Neural progenitor cell (in vitro differentiated cells): ENCODE results near the gene MORN5. TPM values are rescaled to one million over a fixed set of nuclear protein-coding genes. Genes with fewer than 3 reads are reported as not detected.

Experiments used
- DNase-seq: peaks from one replicate; pipeline ENCODE4 v3.0.0-alpha.2; 2016; ENCODE audit warnings: low spot score
- H2AFZ ChIP-seq: fragments of 200-600 bp; sonication (generic); replicated peaks from 2 replicates; pipeline ENCODE4 v1.6.1; 2016; ENCODE audit warnings: antibody characterized with exemption
- H3F3A ChIP-seq: fragments of 200-600 bp; sonication (generic); 2 replicates; pipeline ENCODE4 v1.6.1; 2016; ENCODE audit warnings: antibody characterized with exemption, low read depth
- H3K27ac ChIP-seq: fragments of 200-600 bp; sonication (generic); 2 replicates; pipeline ENCODE4 v1.5.1; 2016; ENCODE audit warnings: mild to moderate bottlenecking
- H3K27me3 ChIP-seq: fragments of 200-600 bp; sonication (generic); 2 replicates; pipeline ENCODE4 v1.6.1; 2016; ENCODE audit warnings: mild to moderate bottlenecking, moderate library complexity
- H3K36me3 ChIP-seq: fragments of 200-600 bp; sonication (generic); 2 replicates; pipeline ENCODE4 v1.5.1; 2016
- H3K4me1 ChIP-seq: fragments of 200-600 bp; sonication (generic); 2 replicates; pipeline ENCODE4 v1.6.1; 2016; ENCODE audit warnings: mixed run types
- H3K4me2 ChIP-seq: fragments of 200-600 bp; sonication (generic); 2 replicates; pipeline ENCODE4 v1.6.1; 2016
- H3K4me3 ChIP-seq: fragments of 200-600 bp; sonication (generic); 2 replicates; pipeline ENCODE4 v1.5.1; 2016
- H3K79me2 ChIP-seq: fragments of 200-600 bp; sonication (generic); 2 replicates; pipeline ENCODE4 v1.6.1; 2016; ENCODE audit warnings: low read depth
- H3K9ac ChIP-seq: fragments of 200-600 bp; sonication (generic); 2 replicates; pipeline ENCODE4 v1.6.1; 2016
- H3K9me3 ChIP-seq: fragments of 200-600 bp; sonication (generic); 2 replicates; pipeline ENCODE4 v1.5.1; 2016; ENCODE audit warnings: low read depth
- H4K20me1 ChIP-seq: fragments of 200-600 bp; sonication (generic); 2 replicates; pipeline ENCODE4 v1.6.1; 2016; ENCODE audit warnings: low read depth
- H3K27ac Mint-ChIP-seq: 3 replicates; pipeline ENCODE4 v1.8.0; 2021; ENCODE audit warnings: mixed read lengths
- H3K27me3 Mint-ChIP-seq: 2 replicates; pipeline ENCODE4 v1.8.0; 2022; ENCODE audit warnings: low read depth, mild to moderate bottlenecking, inconsistent platforms, moderate library complexity, mixed read lengths; ENCODE audit not compliant: insufficient read depth
- H3K36me3 Mint-ChIP-seq: 3 replicates; pipeline ENCODE4 v1.8.0; 2021; ENCODE audit warnings: mixed read lengths
- H3K4me1 Mint-ChIP-seq: 3 replicates; pipeline ENCODE4 v1.8.0; 2021; ENCODE audit warnings: mixed read lengths
- H3K4me3 Mint-ChIP-seq: 3 replicates; pipeline ENCODE4 v1.8.0; 2021; ENCODE audit warnings: mild to moderate bottlenecking, moderate library complexity, mixed read lengths
- H3K9me3 Mint-ChIP-seq: 3 replicates; pipeline ENCODE4 v1.8.0; 2020; ENCODE audit warnings: mixed read lengths
- CTCF ChIP-seq: fragments of 200-600 bp; sonication (generic); IDR thresholded peaks from 2 replicates; pipeline ENCODE4 v1.5.1; 2017; ENCODE audit warnings: antibody characterized with exemption, mild to moderate bottlenecking
- EZH2 ChIP-seq: fragments of 200-600 bp; sonication (generic); IDR thresholded peaks from 2 replicates; pipeline ENCODE4 v1.6.1; 2017; ENCODE audit warnings: antibody characterized with exemption, mild to moderate bottlenecking, moderate library complexity
- EZH2phosphoT487 ChIP-seq: fragments of 200-600 bp; sonication (generic); IDR thresholded peaks from 2 replicates; pipeline ENCODE4 v1.6.1; 2017; ENCODE audit warnings: antibody characterized with exemption
- total RNA-seq: library from RNA; depleted of rRNA; stranded (reverse); fragments of >200 nt; gene quantifications from 2 replicates; pipeline ENCODE4 v1.2.3, GENCODE V29; 2015; ENCODE audit warnings: low replicate concordance

The MORN5 gene
- total RNA-seq, 1 donor from 2014 or later, result 3.7 TPM

- Histone ChIP-seq H3K9me3 (no peaks in the 10 kb centered on the region), H3K27me3 (no peaks in the 10 kb centered on the region), H3F3A (no peaks in the 10 kb centered on the region), H3K79me2 (no peaks in the 10 kb centered on the region), H3K9ac (no peak overlapping the region), H3K27ac (no peak overlapping the region), H2AFZ (no peak overlapping the region), H3K36me3 (no peaks in the 10 kb centered on the region), H3K4me2 (no peak overlapping the region), H4K20me1 (no peaks in the 10 kb centered on the region), H3K4me1 (peaks cover 9% of the 10 kb centered on the region), H3K4me3 (no peak overlapping the region)
- H3K9me3 Mint-ChIP-seq, result no peaks in the 10 kb centered on the region
- H3K27ac Mint-ChIP-seq, result peak overlapping the region; percentile 87
- no peak overlapping the region for H3K4me3 Mint-ChIP-seq
- H3K4me1 Mint-ChIP-seq, result peaks cover 5% of the 10 kb centered on the region
- H3K36me3 Mint-ChIP-seq, result no peaks in the 10 kb centered on the region
- no peak for DNase-seq
- TF ChIP-seq EZH2 (no peak), CTCF (no peak), EZH2phosphoT487 (no peak)
- H3K27me3 Mint-ChIP-seq, result peaks cover 5% of the 10 kb centered on the region
Observed at GRCh38 chr9:122192914-122193525, 33.3 kb downstream of the MORN5 start.

- H2AFZ ChIP-seq, result no peak overlapping the region
- H3K4me3 ChIP-seq, result no peak overlapping the region
- H3K27ac ChIP-seq, result no peak overlapping the region
- H3K4me1 Mint-ChIP-seq, result peaks cover 5% of the 10 kb centered on the region
- no peaks in the 10 kb centered on the region for H3K9me3 Mint-ChIP-seq
- no peak overlapping the region for H3K27ac Mint-ChIP-seq
- no peaks in the 10 kb centered on the region for H3K9me3 ChIP-seq
- H3K27me3 ChIP-seq, result no peaks in the 10 kb centered on the region
- H3K4me3 Mint-ChIP-seq, result no peak overlapping the region
- TF ChIP-seq EZH2 (no peak), CTCF (no peak), EZH2phosphoT487 (no peak)
- H3K9ac ChIP-seq, result no peak overlapping the region
- no peaks in the 10 kb centered on the region for H3K36me3 Mint-ChIP-seq
- H3F3A ChIP-seq, result no peaks in the 10 kb centered on the region
- peaks cover 7% of the 10 kb centered on the region for H3K27me3 Mint-ChIP-seq
- no peaks in the 10 kb centered on the region for H3K79me2 ChIP-seq
- no peak overlapping the region for H3K4me2 ChIP-seq
- H3K4me1 ChIP-seq, result peaks cover 12% of the 10 kb centered on the region
- H3K36me3 ChIP-seq, result no peaks in the 10 kb centered on the region
- DNase-seq, result no peak
- H4K20me1 ChIP-seq, result no peaks in the 10 kb centered on the region
Observed at GRCh38 chr9:122193651-122194050, 33.9 kb downstream of the MORN5 start.

GRCh38 chr9:122195875-122196274, 36.2 kb downstream of the MORN5 start:
- no peak for DNase-seq
- Histone ChIP-seq H3K36me3 (no peaks in the 10 kb centered on the region), H3K9me3 (no peaks in the 10 kb centered on the region), H3K9ac (no peak overlapping the region), H3K27ac (no peak overlapping the region), H4K20me1 (no peaks in the 10 kb centered on the region), H3K4me2 (no peak overlapping the region), H3F3A (no peaks in the 10 kb centered on the region), H2AFZ (no peak overlapping the region), H3K4me3 (no peak overlapping the region), H3K27me3 (no peaks in the 10 kb centered on the region), H3K4me1 (peaks cover 12% of the 10 kb centered on the region), H3K79me2 (no peaks in the 10 kb centered on the region)
- no peaks in the 10 kb centered on the region for H3K36me3 Mint-ChIP-seq
- H3K9me3 Mint-ChIP-seq, result no peaks in the 10 kb centered on the region
- H3K27ac Mint-ChIP-seq, result no peak overlapping the region
- no peak overlapping the region for H3K4me3 Mint-ChIP-seq
- peaks cover 9% of the 10 kb centered on the region for H3K27me3 Mint-ChIP-seq
- TF ChIP-seq EZH2, result no peak
- no peak for TF ChIP-seq EZH2phosphoT487
- no peak for TF ChIP-seq CTCF
- peaks cover 5% of the 10 kb centered on the region for H3K4me1 Mint-ChIP-seq
